Fibroblast of villous mesenchyme (primary cell): ENCODE results near the gene DENND1C. TPM values are rescaled to one million over a fixed set of nuclear protein-coding genes. Genes with fewer than 3 reads are reported as not detected.

Experiments used
- DNase-seq: peaks from one replicate; pipeline ENCODE4 v3.0.0-alpha.2; 2010; ENCODE audit warnings: low read depth
- H3K4me3 ChIP-seq: 2 replicates; pipeline ENCODE4 v1.5.1; 2011; ENCODE audit warnings: low read depth, mild to moderate bottlenecking, low read length
- total RNA-seq: library from RNA; depleted of rRNA; stranded (reverse); fragments of >200 nt; gene quantifications from 2 replicates; pipeline ENCODE4 v1.2.3, GENCODE V29; 2012
- TF ChIP-seq, protein P1 (sequence below): IDR thresholded peaks from 2 replicates; pipeline ENCODE4 v1.5.1; 2012; ENCODE audit warnings: low read depth, mild to moderate bottlenecking, low read length; ENCODE audit not compliant: insufficient read depth

The DENND1C gene
- total RNA-seq, 1 donor = not detected

DNA sequence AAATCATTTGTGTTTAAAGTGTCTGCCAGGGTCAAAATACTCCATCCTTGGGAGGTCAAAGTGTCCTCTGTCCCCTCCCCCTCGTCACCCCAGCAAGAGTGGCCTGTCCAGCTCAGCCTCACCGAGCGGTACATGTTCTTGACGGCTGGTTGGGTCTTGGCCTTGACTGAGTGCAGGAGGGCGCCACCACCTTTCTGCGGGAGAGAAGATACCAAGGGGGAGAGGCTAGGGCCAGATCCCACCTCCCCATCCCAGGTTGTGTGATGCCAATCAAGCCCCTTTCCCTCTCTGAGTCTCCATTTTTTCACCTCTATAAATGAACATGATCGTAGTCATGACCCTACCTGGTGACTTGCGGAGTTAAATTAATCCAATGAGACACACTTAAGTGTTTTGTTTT is 11.4 kb downstream of the DENND1C start:
- no peak for DNase-seq
- TF ChIP-seq, protein P1, sequence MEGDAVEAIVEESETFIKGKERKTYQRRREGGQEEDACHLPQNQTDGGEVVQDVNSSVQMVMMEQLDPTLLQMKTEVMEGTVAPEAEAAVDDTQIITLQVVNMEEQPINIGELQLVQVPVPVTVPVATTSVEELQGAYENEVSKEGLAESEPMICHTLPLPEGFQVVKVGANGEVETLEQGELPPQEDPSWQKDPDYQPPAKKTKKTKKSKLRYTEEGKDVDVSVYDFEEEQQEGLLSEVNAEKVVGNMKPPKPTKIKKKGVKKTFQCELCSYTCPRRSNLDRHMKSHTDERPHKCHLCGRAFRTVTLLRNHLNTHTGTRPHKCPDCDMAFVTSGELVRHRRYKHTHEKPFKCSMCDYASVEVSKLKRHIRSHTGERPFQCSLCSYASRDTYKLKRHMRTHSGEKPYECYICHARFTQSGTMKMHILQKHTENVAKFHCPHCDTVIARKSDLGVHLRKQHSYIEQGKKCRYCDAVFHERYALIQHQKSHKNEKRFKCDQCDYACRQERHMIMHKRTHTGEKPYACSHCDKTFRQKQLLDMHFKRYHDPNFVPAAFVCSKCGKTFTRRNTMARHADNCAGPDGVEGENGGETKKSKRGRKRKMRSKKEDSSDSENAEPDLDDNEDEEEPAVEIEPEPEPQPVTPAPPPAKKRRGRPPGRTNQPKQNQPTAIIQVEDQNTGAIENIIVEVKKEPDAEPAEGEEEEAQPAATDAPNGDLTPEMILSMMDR = no peak
- no peak overlapping the region for H3K4me3 ChIP-seq

DNA sequence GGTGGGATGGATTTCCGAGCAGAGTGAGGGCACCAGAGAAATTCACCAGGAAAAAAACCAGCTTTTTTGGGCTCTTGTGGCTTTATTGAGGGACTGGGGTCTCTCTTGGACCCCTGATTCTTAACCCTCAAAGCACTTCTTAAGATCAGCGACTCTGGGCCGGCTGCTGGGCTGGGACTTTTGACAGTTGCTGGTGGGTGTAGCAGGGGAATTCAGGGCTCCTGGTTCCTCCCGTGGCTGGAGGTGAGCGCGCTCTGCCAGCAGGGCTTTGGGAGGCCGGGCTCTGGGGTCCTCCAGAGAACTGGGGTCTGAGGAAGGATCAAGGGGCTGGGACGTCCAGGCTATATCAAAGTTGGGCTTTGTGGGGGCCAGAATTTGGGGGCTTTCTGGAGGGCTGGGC is 14.2 kb downstream of the DENND1C start:
- no peak for DNase-seq
- TF ChIP-seq, protein P1 = no peak

DNA sequence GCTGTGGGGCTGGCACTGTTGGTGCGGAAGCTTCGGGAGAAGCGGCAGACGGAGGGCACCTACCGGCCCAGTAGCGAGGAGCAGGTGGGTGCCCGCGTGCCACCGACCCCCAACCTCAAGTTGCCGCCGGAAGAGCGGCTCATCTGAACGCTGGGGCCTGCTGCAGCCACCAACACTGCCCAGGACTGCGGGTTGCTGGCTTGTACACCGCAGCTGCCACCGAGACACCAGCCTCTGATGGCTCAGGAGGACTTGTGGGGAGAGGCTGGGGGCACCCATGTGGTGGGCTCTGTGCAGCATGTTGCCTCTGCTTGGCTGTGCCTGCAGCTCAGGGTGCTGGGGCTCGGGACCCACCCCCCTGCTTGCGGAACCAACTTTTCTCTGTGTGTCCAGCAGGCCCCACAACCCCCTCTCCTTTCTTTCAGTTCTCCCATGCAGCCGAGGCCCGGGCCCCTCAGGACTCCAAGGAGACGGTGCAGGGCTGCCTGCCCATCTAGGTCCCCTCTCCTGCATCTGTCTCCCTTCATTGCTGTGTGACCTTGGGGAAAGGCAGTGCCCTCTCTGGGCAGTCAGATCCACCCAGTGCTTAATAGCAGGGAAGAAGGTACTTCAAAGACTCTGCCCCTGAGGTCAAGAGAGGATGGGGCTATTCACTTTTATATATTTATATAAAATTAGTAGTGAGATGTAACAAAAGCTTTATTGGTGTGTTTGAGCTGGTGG is 14.9 kb downstream of the DENND1C start:
- TF ChIP-seq, protein P1 = no peak
- no peak for DNase-seq
- no peak overlapping the region for H3K4me3 ChIP-seq

More for the DNA sequence above, 14.2 kb downstream of the DENND1C start:
- no peak overlapping the region for H3K4me3 ChIP-seq

DNA sequence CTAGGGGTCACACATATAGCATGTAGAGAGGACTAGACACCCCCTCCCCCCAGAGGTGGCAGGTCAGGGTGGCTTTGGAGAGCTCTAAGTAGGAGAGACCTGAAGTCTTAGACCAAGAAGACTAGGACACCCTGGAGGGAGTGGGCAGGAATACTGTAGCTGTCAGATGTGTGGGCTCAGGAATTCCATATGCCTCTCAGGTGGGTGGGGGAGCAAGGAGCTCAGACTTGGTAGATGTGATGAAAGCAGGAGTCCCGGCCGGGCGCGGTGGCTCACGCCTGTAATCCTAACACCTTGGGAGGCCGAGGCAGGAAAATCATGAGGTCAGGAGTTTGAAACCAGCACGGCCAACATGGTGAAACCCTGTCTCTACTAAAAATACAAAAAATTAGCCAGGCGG is 15.9 kb downstream of the DENND1C start:
- no peak overlapping the region for H3K4me3 ChIP-seq
- no peak for DNase-seq
- TF ChIP-seq, protein P1 = no peak

DNA sequence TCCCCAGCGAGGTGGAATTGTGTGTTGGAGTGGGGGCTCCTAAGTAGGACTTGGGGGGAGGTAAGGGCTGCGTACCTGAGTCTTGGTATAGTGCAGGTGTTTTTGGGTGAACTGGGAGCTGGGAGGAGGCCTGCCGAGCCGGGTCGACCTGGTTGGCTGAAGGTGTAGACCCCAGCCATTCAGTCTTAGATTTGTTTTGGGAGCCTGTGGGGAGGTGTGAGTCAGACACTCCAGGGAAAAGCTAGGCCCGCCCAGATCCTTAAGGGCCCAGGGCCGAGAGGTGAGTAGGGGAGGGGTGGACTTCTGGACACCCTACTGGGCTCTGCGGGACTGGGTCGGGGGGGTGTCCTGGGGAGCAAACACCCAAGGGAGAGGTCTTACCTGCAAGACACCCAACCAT is 16.6 kb downstream of the DENND1C start:
- DNase-seq = no peak
- H3K4me3 ChIP-seq = no peak overlapping the region
- TF ChIP-seq, protein P1 = no peak

DNA sequence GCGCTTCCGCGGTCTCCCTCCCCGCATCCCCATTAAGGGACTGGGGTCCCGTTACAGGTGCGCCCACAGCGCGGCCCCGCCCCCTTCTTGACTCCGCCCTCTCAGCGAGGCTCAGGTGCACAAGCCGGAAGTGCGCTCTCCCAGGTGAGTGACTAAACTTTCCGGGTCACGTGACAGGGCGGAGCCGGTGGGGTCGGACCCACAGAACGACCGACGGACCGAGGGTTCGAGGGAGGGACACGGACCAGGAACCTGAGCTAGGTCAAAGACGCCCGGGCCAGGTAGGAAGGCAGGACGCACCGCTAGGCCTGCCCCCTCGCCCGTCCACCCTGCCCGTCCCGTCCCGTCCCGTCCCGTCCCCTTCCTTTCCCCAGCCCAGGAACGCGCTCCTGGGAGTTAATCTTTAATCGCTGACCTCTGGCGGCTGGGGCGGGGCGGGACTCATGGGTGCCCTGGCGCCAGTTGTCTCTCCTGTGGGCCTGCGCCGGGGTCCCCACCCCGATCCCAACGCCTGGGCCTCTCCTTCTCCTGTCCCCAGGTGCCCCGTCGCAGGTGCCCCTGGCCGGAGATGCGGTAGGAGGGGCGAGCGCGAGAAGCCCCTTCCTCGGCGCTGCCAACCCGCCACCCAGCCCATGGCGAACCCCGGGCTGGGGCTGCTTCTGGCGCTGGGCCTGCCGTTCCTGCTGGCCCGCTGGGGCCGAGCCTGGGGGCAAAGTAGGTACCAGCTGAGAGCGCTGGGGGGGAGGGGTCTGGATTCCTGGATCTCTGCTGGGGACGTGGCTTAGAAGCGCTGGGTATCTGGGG is 17.3 kb downstream of the DENND1C start, which contains the start of gene CRB3:
Gene CRB3, plus strand, starts transcription at position 202 of the 804 bp plus-strand sequence. Its CDS starts 431 bp downstream, at position 633.
- no peak within 1 kb of the TSS for H3K4me3 ChIP-seq
- DNase-seq = no peak
- TF ChIP-seq, protein P1 = no peak
